Glomerular visceral epithelial cell (primary cell): ENCODE measurements around the gene VWA8.
"Not testable (repeated sequence)": the region's sequence is repeated elsewhere in the genome, so short reads cannot be mapped to it uniquely, and the experiment has no call there.

Experiments used
- DNase-seq: peaks from one replicate; pipeline ENCODE4 v3.0.0-alpha.2; 2016; ENCODE audit errors: extremely low spot score

Gene VWA8

GRCh38 chr13:41922894-41923293, 38.0 kb downstream of the VWA8 start:
- DNase-seq: not testable (repeated sequence)

- DNase-seq: no peak
Measured at GRCh38 chr13:41919741-41920487, 41.0 kb downstream of the VWA8 start.

DNA sequence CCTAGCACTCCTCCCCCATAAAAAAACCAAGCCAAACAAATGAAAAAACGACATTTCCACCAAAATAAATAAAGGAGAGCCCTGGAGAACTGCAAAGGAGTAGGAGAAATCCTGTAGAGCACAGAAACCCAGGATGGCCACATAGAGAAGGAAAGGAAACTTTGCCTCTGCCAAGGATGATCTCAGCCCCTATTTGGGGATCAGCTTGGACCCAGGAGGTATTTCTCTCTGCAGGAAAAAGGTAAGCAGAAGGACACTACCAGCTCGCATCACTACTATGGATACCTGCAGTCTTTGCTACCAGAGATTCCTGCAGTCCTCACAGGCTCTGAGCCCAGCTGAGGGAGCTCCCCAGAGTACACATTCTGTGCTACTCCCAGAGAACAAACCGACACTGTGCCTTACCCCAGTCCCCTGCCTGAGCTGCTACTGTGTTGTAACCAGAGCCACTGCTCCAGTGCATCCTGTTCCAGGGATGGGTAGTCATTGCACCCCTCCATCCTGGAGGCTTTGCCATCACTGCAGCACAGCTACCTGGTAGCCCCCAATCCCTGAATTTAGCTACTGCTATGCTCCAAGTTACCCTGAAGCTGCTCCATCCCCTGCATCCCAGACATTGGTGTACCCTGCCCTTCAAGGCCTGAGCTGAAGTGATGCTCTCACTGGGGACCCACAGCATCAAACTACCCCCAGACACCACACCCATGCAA, 41.7 kb downstream of the VWA8 start:
- DNase-seq: no peak

DNA sequence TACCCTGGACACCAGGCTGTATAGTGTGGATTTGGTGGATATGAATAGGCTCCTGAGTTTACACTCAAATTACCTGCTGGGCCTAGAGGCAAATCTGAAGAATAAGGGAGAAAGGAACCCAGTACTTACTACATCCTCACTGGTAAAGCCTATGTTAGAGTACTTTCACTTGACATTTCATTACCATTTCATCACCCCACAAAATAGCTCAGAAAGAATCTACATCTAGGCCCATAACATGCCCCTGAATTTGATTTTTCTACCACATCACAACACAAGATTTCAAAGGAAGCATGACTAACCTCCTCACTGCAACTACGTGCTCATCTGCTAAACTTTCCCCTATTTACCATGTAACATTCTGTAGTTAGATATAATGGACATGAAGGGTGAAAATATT, 43.3 kb downstream of the VWA8 start:
- peak; percentile 30 for DNase-seq

GRCh38 chr13:41916173-41916954, 44.5 kb downstream of the VWA8 start:
- DNase-seq: peak; percentile 59

DNA sequence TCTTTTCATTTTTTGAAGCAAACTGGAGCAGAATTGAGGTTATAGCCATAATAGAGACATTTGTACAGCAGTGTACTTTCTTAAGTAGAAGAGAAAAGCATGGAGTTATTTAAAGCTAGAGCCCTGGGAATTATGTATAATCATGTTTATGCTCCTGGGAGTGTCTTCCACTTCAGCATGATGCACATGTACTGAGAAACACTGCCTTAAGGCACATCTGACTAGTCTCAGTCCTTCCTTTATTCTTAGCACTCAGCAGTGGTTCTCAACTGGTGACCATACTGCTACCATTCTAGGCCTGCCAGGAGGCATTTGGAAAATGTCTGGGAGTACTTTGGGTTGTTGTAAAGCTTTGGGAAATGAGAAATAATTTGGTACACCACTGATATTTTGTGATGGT, 45.8 kb downstream of the VWA8 start:
- DNase-seq: no peak

DNA sequence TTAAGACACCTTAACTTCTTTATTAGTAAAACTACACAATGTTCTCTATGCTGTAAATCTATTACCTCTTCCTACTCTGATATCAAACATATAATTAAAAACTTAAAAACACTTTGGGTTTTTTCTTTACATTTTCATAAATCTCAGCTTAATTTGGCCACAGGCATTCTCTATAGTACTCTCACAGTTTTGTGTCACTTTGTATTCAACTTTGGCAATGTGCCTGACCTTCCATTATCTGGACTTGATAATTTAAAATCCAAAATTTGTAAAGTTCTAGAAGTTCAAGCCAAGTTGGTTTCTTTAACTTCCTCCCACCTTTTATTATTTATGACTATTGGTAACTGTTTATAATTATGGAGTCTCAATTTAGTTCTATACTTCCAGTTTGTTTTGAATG, 46.4 kb downstream of the VWA8 start:
- DNase-seq: no peak

DNA sequence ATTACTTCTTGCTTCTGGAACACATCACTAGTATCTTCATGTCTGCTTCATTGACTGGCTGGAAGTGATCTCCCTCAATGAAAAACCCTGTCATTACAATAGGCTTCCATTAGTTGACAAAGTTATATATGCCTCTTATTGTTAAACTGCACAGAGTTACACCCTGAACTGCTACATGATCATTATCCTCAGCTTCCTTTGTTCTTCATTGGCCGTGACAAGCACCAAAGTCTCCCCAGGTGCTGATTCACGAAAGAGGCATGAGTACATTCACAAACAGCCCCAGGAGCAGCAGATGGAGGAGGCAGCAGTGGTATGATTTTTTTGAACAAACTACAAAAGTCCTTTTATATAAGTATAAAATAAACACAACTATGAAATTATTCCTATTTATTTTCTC, 51.4 kb downstream of the VWA8 start:
- DNase-seq: no peak

DNA sequence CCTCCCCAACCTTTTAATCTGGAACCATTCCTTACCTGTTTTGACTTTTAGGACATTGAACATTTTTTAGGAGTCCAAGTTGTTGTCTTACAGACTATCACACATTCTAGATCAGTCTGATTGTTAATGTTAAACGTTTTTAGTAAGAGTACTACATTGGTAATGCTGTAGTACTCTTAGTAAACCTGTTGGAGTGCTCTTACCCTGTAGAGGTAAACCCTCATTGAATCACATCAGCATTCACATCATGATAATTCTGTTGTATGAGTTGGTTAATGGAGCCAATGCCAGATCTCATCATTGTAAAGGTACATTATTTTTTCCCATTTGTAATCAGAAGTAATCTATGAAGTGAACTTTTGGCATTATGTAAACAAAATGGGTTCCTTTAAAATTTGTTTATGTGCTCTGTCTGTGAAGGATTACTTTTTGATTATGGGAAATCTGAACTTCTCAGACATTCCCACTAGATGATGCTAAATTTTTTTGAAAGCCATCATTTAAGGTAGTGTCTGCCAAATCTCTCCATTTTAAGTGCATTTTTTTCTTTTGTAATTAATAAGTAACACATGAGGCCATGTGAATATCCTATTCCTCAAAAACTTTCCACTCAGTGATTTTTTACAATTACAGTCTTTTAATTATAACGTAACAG, 55.2 kb downstream of the VWA8 start:
- peak; percentile 36 for DNase-seq

DNA sequence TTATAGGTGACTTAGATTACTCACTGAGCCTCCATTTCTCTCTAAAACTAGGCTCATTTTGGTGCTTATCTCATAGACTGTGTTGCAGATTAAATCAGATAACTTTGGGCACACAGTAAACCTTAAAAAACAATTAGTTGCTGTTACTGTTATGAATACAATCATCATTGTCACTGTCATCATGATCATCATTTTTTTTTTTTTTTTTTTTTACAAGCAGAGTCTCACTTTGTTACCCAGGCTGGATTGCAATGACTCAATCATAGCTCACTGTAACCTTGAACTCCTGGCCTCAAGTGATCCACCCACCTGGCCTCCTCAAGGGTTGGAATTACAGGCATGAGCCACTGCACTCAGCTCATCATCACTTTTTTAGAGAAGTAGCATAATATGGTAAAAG, 60.0 kb downstream of the VWA8 start:
- DNase-seq: no peak

DNA sequence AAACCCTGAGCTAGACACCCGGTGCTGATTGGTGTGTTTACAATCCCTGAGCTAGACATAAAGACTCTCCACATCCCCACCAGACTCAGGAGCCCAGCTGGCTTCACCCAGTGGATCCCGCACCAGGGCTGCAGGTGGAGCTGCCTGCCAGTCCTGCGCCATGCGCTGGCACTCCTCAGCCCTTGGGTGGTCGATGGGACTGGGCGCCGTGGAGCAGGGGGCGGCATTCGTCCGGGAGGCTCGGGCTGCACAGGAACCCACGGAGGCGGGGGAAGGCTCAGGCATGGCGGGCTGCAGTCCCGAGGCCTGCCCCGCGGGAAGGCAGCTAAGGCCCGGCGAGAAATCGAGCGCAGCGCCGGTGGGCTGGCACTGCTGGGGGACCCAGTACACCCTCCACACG, 62.5 kb downstream of the VWA8 start:
- DNase-seq: not testable (repeated sequence)

- no peak for DNase-seq
Measured at GRCh38 chr13:41897126-41897525, 63.8 kb downstream of the VWA8 start.

DNA sequence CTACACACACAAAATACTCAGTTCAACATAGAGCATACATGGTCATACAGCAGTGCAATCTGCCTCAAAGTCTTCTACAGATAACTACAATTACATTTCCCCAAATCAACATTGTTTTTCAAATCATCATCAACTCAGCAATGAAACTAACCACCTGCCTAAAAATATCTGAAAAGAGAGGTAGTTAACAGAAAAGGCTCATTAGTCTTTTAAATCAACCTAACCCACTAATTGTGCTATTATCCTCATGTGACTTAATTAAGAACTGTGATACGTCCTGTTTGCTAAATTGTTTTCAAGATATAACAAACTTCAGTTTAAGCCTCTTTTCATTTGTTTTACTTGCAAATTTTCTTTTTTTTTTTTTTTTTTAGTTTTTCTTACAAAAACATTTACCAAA, 65.4 kb downstream of the VWA8 start:
- DNase-seq: no peak

DNA sequence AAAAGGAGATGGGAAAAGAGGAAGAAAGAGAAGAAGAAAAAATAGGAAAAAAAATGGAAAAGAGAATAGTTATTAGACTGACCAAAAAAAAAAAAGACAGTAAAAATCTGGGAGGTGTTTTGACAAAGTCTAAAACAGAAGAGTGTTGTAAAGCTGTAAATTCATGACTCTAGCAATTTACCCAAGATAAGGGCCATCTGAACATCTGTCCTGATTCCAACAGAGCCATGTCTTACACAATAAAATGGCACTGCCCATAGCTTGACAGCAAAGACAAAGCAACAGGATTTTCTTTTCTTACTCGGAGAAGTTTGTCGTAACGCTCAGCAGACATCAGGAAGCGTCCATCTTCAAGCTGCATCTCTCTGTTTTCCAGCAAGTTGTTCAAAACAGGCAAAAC, 69.8 kb downstream of the VWA8 start:
- no peak for DNase-seq

- DNase-seq: no peak
Measured at GRCh38 chr13:41883147-41883546, 77.8 kb downstream of the VWA8 start.

DNA sequence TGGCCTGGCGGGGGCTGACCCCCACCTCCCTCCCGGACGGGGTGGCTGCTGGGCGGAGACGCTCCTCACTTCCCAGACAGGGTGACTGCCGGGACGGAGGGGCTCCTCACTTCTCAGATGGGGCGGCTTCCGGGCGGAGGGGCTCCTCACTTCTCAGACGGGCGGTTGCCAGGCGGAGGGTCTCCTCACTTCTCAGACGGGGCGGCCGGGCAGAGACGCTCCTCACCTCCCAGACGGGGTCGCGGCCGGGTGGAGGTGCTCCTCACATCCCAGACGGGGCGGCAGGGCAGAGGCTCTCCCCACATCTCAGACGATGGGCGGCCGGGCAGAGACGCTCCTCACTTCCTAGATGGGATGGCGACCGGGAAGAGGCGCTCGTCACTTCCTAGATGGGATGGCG, 79.0 kb downstream of the VWA8 start:
- DNase-seq: not testable (repeated sequence)

DNA sequence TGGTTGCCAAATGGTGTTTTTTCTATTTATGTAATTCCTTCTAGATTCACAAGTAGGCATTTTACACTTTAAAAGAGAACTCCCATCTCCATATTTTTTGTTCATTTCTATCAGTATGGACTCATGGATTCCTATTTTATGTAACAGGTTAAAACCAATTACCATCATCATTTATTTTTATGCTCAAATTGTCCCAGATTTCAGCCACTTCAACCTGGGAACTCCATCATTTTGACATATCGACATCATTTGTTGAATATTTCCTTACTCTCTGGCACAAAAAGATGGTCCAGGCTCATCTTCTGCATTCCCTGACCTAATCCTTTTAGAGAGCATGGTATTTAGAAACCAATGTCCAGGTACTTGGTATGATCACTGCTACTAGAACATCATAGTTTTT, 79.9 kb downstream of the VWA8 start:
- no peak for DNase-seq

GRCh38 chr13:41864658-41865057, 96.3 kb downstream of the VWA8 start:
- no peak for DNase-seq

DNA sequence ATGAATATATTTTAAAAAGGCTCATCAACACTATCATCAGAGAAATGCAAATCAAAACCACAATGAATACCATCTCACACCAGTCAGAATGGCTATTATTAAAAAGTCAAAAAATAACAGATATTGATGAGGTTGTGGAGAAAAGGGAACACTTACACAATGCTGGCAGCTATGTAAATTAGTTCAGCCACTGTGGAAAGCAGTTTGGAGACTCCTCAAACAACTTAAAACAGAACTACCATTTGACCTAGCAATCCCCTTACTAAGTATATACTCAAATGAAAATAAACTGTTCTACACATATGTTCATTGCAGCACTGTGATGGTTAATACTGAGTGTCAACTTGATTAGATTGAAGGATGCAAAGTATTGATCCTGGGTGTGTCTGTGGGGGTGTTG, 98.2 kb downstream of the VWA8 start:
- not testable (repeated sequence) for DNase-seq

DNA sequence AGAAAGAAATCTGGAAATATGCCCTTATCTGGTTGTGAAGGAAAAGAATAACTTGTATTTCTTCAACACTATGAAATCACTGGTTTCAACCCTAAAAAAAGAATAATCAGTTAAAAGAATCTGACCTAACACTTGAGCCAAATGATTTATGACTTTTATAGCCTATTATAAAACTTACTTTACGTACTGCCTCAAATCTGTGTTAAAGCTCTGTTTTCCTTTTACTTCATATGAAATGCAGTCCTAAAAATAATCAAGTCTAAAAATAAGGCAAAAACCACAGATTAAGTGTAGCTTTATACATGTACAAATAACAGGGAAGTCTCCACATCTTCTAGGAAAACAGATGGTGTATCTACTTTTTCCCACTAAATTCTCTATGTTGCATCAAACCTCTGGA, 101.3 kb downstream of the VWA8 start:
- no peak for DNase-seq

DNA sequence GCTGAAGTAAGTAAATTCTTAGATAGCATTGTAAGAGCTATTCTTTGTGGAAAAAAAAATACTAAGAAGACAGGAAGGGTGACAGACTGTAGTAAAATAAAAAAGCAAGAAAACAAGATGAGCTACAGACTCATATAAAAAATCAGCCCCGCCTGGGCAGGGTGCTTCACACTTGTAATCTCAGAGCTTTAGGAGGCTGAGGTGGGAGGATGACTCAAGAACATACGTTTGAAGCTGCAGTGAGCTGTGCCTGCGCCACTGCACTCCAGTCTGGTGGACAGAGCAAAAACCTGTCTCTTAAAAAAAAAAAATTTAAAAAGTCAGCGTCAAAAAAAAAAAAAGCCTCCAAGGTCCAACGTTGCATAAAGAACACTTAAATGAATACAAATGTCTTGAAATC, 102.1 kb downstream of the VWA8 start:
- DNase-seq: no peak

DNA sequence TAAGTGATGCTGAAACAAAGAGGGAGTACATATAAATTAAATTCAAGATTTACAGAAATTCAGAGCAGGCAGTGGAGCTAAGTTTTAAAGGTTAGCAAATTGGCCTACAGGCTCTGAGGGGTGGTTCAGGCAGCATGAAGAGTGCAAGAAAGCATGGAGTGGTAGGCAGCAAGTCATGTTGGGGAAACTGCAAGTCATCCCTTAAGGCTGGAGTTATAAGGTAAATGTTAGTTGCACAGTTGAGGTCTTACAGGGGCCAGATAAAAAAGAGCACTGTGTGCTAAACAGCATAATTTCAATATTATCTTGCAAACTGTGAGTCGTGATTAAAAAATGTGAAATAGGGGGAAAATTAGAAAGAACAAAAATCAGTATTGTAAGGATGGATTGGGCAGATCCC, 106.2 kb downstream of the VWA8 start:
- DNase-seq: no peak
